H1 (cell line): Measurements from ENCODE around the gene BOLA1. TPM values are rescaled to one million over a fixed set of nuclear protein-coding genes. Genes with fewer than 3 reads are reported as not detected.

Experiments used
- CTCF ChIA-PET: fragments of 300-600 bp; sonication (Branson Sonifier 250); formaldehyde crosslinking; loops from one replicate; lab custom pipeline; 2021; ENCODE audit not compliant: partially characterized antibody; lab: Charles Lee
- POLR2A ChIA-PET: fragments of 300-600 bp; sonication (Branson Sonifier 250); formaldehyde crosslinking; loops from one replicate; lab custom pipeline; 2021; ENCODE audit warnings: inconsistent platforms; ENCODE audit not compliant: partially characterized antibody; lab: Charles Lee
- DNase-seq, 2 experiments: peaks; one replicate each; pipeline versions ENCODE4 v3.0.0 to v3.0.0-alpha.2; 2010 to 2022; ENCODE audit warnings: low spot score in 2 of 2, low read depth in 1 of 2, mixed read lengths in 1 of 2
- FAIRE-seq: peaks from 2 replicates; lab custom pipeline; 2011; peaks lifted over from hg19 to GRCh38; lab: Jason Lieb, UNC
- H2AFZ ChIP-seq: 2 replicates; pipeline ENCODE4 v1.8.1; 2012; ENCODE audit warnings: low read length, inconsistent platforms
- H2AK5ac ChIP-seq: 2 replicates; pipeline ENCODE4 v1.6.1; 2013; ENCODE audit warnings: low read depth, low read length
- H2BK120ac ChIP-seq: replicated peaks from 2 replicates; pipeline ENCODE3; 2013; ENCODE audit warnings: low read depth, low read length, inconsistent platforms
- H2BK12ac ChIP-seq: 2 replicates; pipeline ENCODE4 v1.6.1; 2013; ENCODE audit warnings: low read depth, low read length
- H2BK15ac ChIP-seq: 2 replicates; pipeline ENCODE4 v1.6.1; 2013; ENCODE audit warnings: low read length
- H2BK20ac ChIP-seq: 2 replicates; pipeline ENCODE4 v1.6.1; 2013; ENCODE audit warnings: low read length
- H2BK5ac ChIP-seq: 2 replicates; pipeline ENCODE4 v1.6.1; 2013; ENCODE audit warnings: low read depth, low read length
- H3K14ac ChIP-seq: 2 replicates; pipeline ENCODE4 v1.6.1; 2013; ENCODE audit warnings: inconsistent platforms; ENCODE audit not compliant: insufficient read length
- H3K18ac ChIP-seq: 2 replicates; pipeline ENCODE4 v1.6.1; 2013; ENCODE audit warnings: low read length; ENCODE audit errors: extremely low read depth
- H3K23ac ChIP-seq: 2 replicates; pipeline ENCODE4 v1.6.1; 2013; ENCODE audit warnings: inconsistent platforms; ENCODE audit not compliant: insufficient read length
- H3K23me2 ChIP-seq: 2 replicates; pipeline ENCODE4 v1.6.1; 2013; ENCODE audit warnings: low read depth, low read length
- H3K27ac ChIP-seq: 2 replicates; pipeline ENCODE4 v1.6.1; 2011; ENCODE audit warnings: low read depth, low read length, inconsistent platforms
- H3K27me3 ChIP-seq, 4 experiments: replicated peaks in 1 of 4; 1 replicate in 1 of 4; 2 replicates in 3 of 4; pipeline versions ENCODE4 v1.6.1 to v1.8.1; 2011 to 2013; ENCODE audit warnings: low read length in 3 of 4, mild to moderate bottlenecking in 3 of 4, inconsistent platforms in 2 of 4, mixed read lengths in 2 of 4, moderate library complexity in 1 of 4; ENCODE audit not compliant: control insufficient read depth in 3 of 4, insufficient read depth in 3 of 4; ENCODE audit errors: extremely low read depth in 1 of 4
- H3K36me3 ChIP-seq, 4 experiments: 2 replicates each; pipeline versions ENCODE4 v1.6.1 to v1.8.1; 2011 to 2013; ENCODE audit warnings: mild to moderate bottlenecking in 4 of 4, low read length in 3 of 4, moderate library complexity in 2 of 4, control low read depth in 1 of 4, inconsistent platforms in 1 of 4; ENCODE audit not compliant: insufficient read depth in 4 of 4, control insufficient read depth in 2 of 4
- H3K4ac ChIP-seq: replicated peaks from 2 replicates; pipeline ENCODE3; 2013; ENCODE audit warnings: low read length, low read depth, mixed read lengths, inconsistent platforms; ENCODE audit not compliant: insufficient read length
- H3K4me1 ChIP-seq, 4 experiments: replicated peaks in 1 of 4; 1 replicate in 1 of 4; 2 replicates in 3 of 4; pipeline versions ENCODE4 v1.6.1 to v1.8.1; 2011 to 2013; ENCODE audit warnings: low read length in 3 of 4, inconsistent platforms in 2 of 4, mixed read lengths in 1 of 4; ENCODE audit not compliant: insufficient read depth in 4 of 4, control insufficient read depth in 3 of 4
- H3K4me2 ChIP-seq, 2 experiments: 2 replicates each; pipeline versions ENCODE4 v1.6.1 to v1.8.1; 2011 to 2013; ENCODE audit warnings: low read depth in 2 of 2, low read length in 2 of 2, control low read depth in 1 of 2, inconsistent platforms in 1 of 2, mild to moderate bottlenecking in 1 of 2; ENCODE audit not compliant: insufficient read depth in 1 of 2
- H3K4me3 ChIP-seq, 4 experiments: fragments of 200-600, 300-600 bp in 1 of 4; sonication (generic), shearing (Covaris generic), sonication (Bioruptor Twin) in 1 of 4; 2 replicates each; pipeline versions ENCODE4 v1.5.1 to v1.8.1; 2011 to 2016; ENCODE audit warnings: low read length in 4 of 4, low read depth in 3 of 4, control low read depth in 2 of 4, inconsistent platforms in 2 of 4, mild to moderate bottlenecking in 2 of 4, mixed read lengths in 1 of 4, moderate library complexity in 1 of 4; ENCODE audit not compliant: insufficient read depth in 2 of 4; ENCODE audit errors: extremely low read depth in 1 of 4
- H3K56ac ChIP-seq: replicated peaks from 2 replicates; pipeline ENCODE3; 2013; ENCODE audit warnings: low read depth, mild to moderate bottlenecking, mixed read lengths, low read length, inconsistent platforms; ENCODE audit not compliant: insufficient read length
- H3K79me1 ChIP-seq: 2 replicates; pipeline ENCODE4 v1.6.1; 2013; ENCODE audit warnings: low read depth, low read length, control low read depth
- H3K79me2 ChIP-seq, 2 experiments: 2 replicates each; pipeline versions ENCODE4 v1.6.1 to v1.8.1; 2012 to 2013; ENCODE audit warnings: low read length in 2 of 2, mild to moderate bottlenecking in 2 of 2, inconsistent platforms in 1 of 2; ENCODE audit not compliant: insufficient read depth in 2 of 2, control insufficient read depth in 1 of 2
- H3K9ac ChIP-seq, 4 experiments: replicated peaks in 1 of 4; 1 replicate in 1 of 4; 2 replicates in 3 of 4; pipeline versions ENCODE4 v1.6.1 to v1.8.1; 2011 to 2013; ENCODE audit warnings: low read depth in 3 of 4, low read length in 3 of 4, control low read depth in 2 of 4, mild to moderate bottlenecking in 2 of 4, moderate library complexity in 2 of 4, inconsistent platforms in 1 of 4; ENCODE audit errors: extremely low read depth in 1 of 4
- H3K9me3 ChIP-seq, 2 experiments: 2 replicates each; pipeline versions ENCODE4 v1.6.1 to v1.8.1; 2012 to 2013; ENCODE audit warnings: mild to moderate bottlenecking in 2 of 2, moderate library complexity in 2 of 2, control low read depth in 1 of 2, inconsistent platforms in 1 of 2, low read depth in 1 of 2, low read length in 1 of 2, mixed read lengths in 1 of 2; ENCODE audit not compliant: insufficient read depth in 2 of 2
- H4K20me1 ChIP-seq, 2 experiments: replicated peaks in 1 of 2; 2 replicates each; pipeline versions ENCODE3 to v1.8.1; 2011 to 2013; ENCODE audit warnings: inconsistent platforms in 2 of 2, low read length in 2 of 2, mild to moderate bottlenecking in 1 of 2; ENCODE audit not compliant: insufficient read depth in 2 of 2, control insufficient read depth in 1 of 2
- H4K5ac ChIP-seq: 2 replicates; pipeline ENCODE4 v1.6.1; 2013; ENCODE audit warnings: low read length, low read depth, mixed read lengths, inconsistent platforms; ENCODE audit not compliant: insufficient read length
- H4K8ac ChIP-seq: 2 replicates; pipeline ENCODE4 v1.8.0; 2013; ENCODE audit warnings: mild to moderate bottlenecking, moderate library complexity, low read length, inconsistent platforms; ENCODE audit not compliant: insufficient read depth; ENCODE audit errors: extremely low read depth
- H4K91ac ChIP-seq: replicated peaks from 2 replicates; pipeline ENCODE3; 2013; ENCODE audit warnings: low read length, mixed read lengths, inconsistent platforms; ENCODE audit not compliant: insufficient read length
- CHD1 ChIP-seq: IDR thresholded peaks from 2 replicates; pipeline ENCODE4 v1.6.1; 2012; ENCODE audit warnings: low read depth, low read length, improper control_type of control experiment
- HDAC6 ChIP-seq: IDR thresholded peaks from one replicate; pipeline ENCODE4 v1.7.1; 2012; ENCODE audit warnings: low read depth, mild to moderate bottlenecking, inconsistent platforms, low read length, moderate library complexity
- POLR2AphosphoS5 ChIP-seq: IDR thresholded peaks from 2 replicates; pipeline ENCODE4 v1.6.1; 2011; ENCODE audit warnings: low read depth, low read length
- RFX5 ChIP-seq: IDR thresholded peaks from 2 replicates; pipeline ENCODE4 v1.6.1; 2011; ENCODE audit warnings: low read depth, low read length, improper control_type of control experiment, borderline replicate concordance
- SP1 ChIP-seq: IDR thresholded peaks from 2 replicates; pipeline ENCODE4 v1.6.1; 2011; ENCODE audit warnings: low read depth, low read length
- SP4 ChIP-seq: IDR thresholded peaks from 2 replicates; pipeline ENCODE4 v1.6.1; 2012; ENCODE audit warnings: low read length, inconsistent platforms
- TAF7 ChIP-seq: optimal IDR thresholded peaks from 2 replicates; pipeline ENCODE3; 2011; ENCODE audit warnings: low read depth, mild to moderate bottlenecking, inconsistent platforms, low read length, moderate library complexity, borderline replicate concordance
- WGBS, 2 experiments: shearing (Covaris generic) in 1 of 2; methylation state at CpG; one replicate each; pipeline versions ENCODE4 v1.1.6 to v1.1.7; 2013 to 2015; ENCODE audit warnings: low lambda C conversion rate in 2 of 2, mixed read lengths in 2 of 2, inconsistent platforms in 1 of 2, low coverage in 1 of 2, missing lambda C conversion rate in 1 of 2; ENCODE audit not compliant: insufficient replicate concordance in 2 of 2, insufficient coverage in 1 of 2, insufficient read length in 1 of 2; ENCODE audit errors: extremely low coverage in 1 of 2, missing lambda C conversion rate in 1 of 2; 5-methylcytosine and 5-hydroxymethylcytosine counted together
- polyA plus RNA-seq, 7 experiments: library from polyadenylated mRNA; depleted of rRNA in 3 of 7; stranded (reverse) in 5 of 7; unstranded in 2 of 7; fragments of >200 nt in 5 of 7; fragments of 200-250 nt in 2 of 7; gene quantifications; 1 replicate in 5 of 7; 2 replicates in 1 of 7; 4 replicates in 1 of 7; pipeline versions ENCODE4 v1.2.1 to v1.2.3, GENCODE V29; 2011 to 2013; ENCODE audit warnings: missing spikeins in 2 of 7, mixed read lengths in 2 of 7
- total RNA-seq: library from RNA; stranded (reverse); fragmentation: NEBNext Ultra II Directional; extraction: Animal tissue kit (Norgen Biotek cat#: 25700); gene quantifications from 2 replicates; pipeline ENCODE4 v1.2.1, GENCODE V29; 2021
- TF ChIP-seq, protein P1 (sequence below), 3 experiments: IDR thresholded peaks; 1 replicate in 2 of 3; 2 replicates in 1 of 3; pipeline versions ENCODE4 v1.5.1 to v1.6.1; 2011; ENCODE audit warnings: low read length in 3 of 3, mild to moderate bottlenecking in 3 of 3, inconsistent platforms in 2 of 3, low read depth in 1 of 3, moderate library complexity in 1 of 3; ENCODE audit not compliant: insufficient read depth in 1 of 3; ENCODE audit errors: control extremely low read depth in 1 of 3

The BOLA1 gene
- total and polyA plus RNA-seq, 2 of the 8 experiments (the other 6 are each of a cell fraction or from before 2014, with no cell fraction given) = 8.1 to 15.4 TPM

DNA sequence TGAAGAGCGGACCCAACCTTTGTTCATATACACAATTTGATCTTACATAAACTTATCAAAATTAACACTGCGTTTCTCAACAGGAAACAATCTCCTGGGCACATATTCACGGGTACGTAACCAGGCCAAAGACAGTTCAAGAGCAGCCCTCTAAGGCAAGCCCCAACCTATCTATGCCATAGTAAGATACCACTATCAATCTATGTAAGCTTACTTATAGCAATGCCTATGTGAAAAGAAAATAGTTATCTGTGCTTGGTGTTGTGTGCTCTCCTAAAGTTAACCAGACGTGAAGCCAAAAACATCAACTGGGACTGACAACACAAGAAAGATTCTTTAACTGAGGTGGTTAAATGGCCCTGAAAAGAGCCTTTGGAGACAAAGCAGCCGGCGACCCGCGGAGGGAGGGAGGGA lies 49.4 kb upstream of the BOLA1 start:
- Histone ChIP-seq H2AFZ (no peak overlapping the region), H3K9ac (peak overlapping the region; percentile 78 to 98 (median 91)), H4K8ac (no peak overlapping the region), H2BK15ac (no peak overlapping the region), H3K79me2 (peaks cover 10 to 52% of the 10 kb centered on the region in 2 experiments; a peak in 3 of 4 replicates), H3K27me3 (no peaks in the 10 kb centered on the region), H2BK12ac (no peak overlapping the region), H3K18ac (0 out of 2 replicates have a peak overlapping the region, but pooled peaks have one; percentile 9), H3K79me1 (no peaks in the 10 kb centered on the region), H3K23me2 (peaks cover 9% of the 10 kb centered on the region), H3K4me2 (peak overlapping the region; percentile 71 to 81), H2BK120ac (peak overlapping the region; percentile 58), H2BK20ac (no peak overlapping the region), H3K4ac (no peak overlapping the region), H4K20me1 (peaks cover 6 to 10% of the 10 kb centered on the region in 2 experiments), H2BK5ac (peak overlapping the region; percentile 42; the same call in 1 of the 2 replicates), H3K27ac (peak overlapping the region; percentile 57; the same call in 1 of the 2 replicates), H4K5ac (peak overlapping the region; percentile 37), H3K14ac (no peak overlapping the region), H3K23ac (no peak overlapping the region), H4K91ac (no peak overlapping the region), H3K4me3 (peak overlapping the region; percentile 70 to 92 (median 84)), H3K36me3 (no peaks in the 10 kb centered on the region; a peak in 1 of 8 replicates), H2AK5ac (no peak overlapping the region), H3K4me1 (peaks cover 0 to 16% (median 6%) of the 10 kb centered on the region in 4 experiments; a peak in 3 of 7 replicates), H3K9me3 (no peaks in the 10 kb centered on the region), H3K56ac (peak overlapping the region; percentile 51)
- FAIRE-seq (no peak), DNase-seq (no peak)
- WGBS, 2 experiments = 1% methylated on average over 5 of the region's 9 CpGs; no CpG with 5 or more reads in 1 of the 2 experiments
- ChIA-PET CTCF (interaction anchor here (1.2 kb wide), 1 partner anchor 38 kb away, joined by 3 read pairs; a partner anchor contains a TSS), POLR2A (interaction anchor here (1.7 to 8.0 kb wide), 3 partner anchors 37 to 302 kb away, joined by 5 to 278 read pairs (median 8); a partner anchor contains a TSS)
- TF ChIP-seq SP4 (no peak), HDAC6 (no peak), SP1 (no peak), CHD1 (peak; percentile 48), RFX5 (no peak), TAF7 (peak; percentile 67), POLR2AphosphoS5 (peak; percentile 31; the same call in 1 of the 2 replicates)
- TF ChIP-seq, protein P1, sequence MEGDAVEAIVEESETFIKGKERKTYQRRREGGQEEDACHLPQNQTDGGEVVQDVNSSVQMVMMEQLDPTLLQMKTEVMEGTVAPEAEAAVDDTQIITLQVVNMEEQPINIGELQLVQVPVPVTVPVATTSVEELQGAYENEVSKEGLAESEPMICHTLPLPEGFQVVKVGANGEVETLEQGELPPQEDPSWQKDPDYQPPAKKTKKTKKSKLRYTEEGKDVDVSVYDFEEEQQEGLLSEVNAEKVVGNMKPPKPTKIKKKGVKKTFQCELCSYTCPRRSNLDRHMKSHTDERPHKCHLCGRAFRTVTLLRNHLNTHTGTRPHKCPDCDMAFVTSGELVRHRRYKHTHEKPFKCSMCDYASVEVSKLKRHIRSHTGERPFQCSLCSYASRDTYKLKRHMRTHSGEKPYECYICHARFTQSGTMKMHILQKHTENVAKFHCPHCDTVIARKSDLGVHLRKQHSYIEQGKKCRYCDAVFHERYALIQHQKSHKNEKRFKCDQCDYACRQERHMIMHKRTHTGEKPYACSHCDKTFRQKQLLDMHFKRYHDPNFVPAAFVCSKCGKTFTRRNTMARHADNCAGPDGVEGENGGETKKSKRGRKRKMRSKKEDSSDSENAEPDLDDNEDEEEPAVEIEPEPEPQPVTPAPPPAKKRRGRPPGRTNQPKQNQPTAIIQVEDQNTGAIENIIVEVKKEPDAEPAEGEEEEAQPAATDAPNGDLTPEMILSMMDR (IDR thresholded peaks at IDR 0.05; ENCODE audit: control extremely low read depth in 1 of 3, insufficient read depth in 1 of 3, low read depth in 1 of 3, low read length in 3 of 3) = no peak
